ENCODE results near the gene ACOT7. TPM values are rescaled to one million over a fixed set of nuclear protein-coding genes. Genes with fewer than 3 reads are reported as not detected.

Gene ACOT7
- total RNA-seq, 1 donor from 2014 or later = 8.6 TPM

DNA sequence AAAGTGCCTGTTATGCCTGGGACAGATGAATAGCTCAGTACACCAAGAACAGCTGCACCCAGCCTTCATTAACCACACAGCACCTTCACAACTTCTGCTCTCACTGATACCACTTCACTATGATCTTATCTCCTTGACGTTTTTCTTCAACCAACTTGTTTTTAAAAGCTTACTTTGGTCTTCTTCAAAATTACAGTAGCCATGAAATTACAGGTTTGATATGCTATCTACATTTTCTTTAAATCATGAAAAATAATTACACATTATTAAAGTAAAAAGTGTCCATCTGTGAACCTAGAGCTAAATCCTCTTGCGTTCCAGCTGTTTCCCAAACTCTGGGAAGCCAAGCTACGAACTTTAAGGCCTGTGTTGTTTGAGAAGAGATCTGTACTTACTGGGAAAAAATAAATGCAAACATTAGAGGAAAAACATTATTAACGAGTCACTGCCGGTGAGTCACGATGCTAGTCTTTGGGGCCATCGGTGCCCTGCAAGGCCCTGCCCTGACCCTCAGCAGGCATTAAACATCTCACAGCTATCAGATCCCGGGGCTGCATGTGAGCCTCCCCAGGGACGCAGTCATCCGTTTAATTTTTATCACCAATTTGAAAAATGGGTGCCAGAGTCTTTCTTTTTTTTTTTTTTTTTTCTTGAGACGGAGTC lies 76.3 kb downstream of the ACOT7 start:
- TF ChIP-seq CTCF (IDR thresholded peaks at IDR 0.05; ENCODE audit: borderline replicate concordance) = no peak
- intact Hi-C loops (cut with micrococcal nuclease) = no loop called here
- no peaks in the 10 kb centered on the region for H3K27me3 ChIP-seq (ENCODE audit: low read depth)
- H3K9me3 ChIP-seq (replicated peaks) = no peaks in the 10 kb centered on the region
- H3K36me3 ChIP-seq = peaks cover 8% of the 10 kb centered on the region
- DNase-seq = no peak
- H3K4me1 ChIP-seq = no peaks in the 10 kb centered on the region
- no peak overlapping the region for H3K4me3 ChIP-seq
- no peak overlapping the region for H3K27ac ChIP-seq (replicated peaks)

DNA sequence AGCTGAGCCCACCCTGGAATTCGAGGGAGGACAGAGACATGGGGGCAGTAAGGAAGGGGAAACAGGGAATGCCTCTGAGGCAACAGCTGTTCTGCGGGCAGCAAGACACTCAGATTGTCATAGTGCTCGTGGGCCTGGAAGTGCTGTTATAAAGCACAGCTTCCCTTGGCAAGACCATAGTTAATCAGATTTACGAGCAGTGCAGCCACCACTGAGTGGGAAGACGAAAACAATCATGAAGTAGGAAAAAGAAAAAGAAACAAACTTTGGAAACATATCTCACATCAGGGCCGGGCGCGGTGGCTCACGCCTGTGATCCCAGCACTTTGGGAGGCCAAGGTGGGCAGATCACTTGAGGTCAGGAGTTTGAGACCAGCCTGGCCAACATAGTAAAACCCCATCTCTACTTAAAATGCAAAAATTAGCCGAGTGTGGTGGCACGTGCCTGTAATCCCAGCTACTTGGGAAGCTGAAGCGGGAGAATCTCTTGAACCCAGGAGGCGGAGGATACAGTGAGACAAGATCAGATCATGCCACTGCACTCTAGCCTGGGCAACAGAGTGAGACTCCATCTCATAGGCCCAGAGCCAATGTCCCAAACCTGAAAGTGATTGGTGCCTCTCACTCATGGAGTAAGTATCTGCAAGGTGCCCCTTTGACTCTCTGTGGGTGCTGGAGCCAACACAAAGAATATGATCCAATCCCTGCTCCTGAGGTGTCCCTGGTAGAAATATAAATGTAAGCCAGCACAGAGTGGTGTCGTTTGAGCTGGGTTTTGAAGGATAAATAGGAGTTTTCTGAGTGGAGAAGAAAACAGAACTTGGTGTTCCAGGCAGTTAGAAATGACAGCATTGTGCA lies 77.1 kb downstream of the ACOT7 start:
- no peak for DNase-seq
- no peaks in the 10 kb centered on the region for H3K27me3 ChIP-seq (ENCODE audit: low read depth)
- no peaks in the 10 kb centered on the region for H3K9me3 ChIP-seq (replicated peaks)
- no peak overlapping the region for H3K4me3 ChIP-seq
- no peak overlapping the region for H3K27ac ChIP-seq (replicated peaks)
- H3K4me1 ChIP-seq = no peaks in the 10 kb centered on the region
- H3K36me3 ChIP-seq = peaks cover 8% of the 10 kb centered on the region
- no peak for TF ChIP-seq CTCF (IDR thresholded peaks at IDR 0.05; ENCODE audit: borderline replicate concordance)
- intact Hi-C loops (cut with micrococcal nuclease) = no loop called here

GRCh38 chr1:6314503-6314902 lies 79.1 kb downstream of the ACOT7 start:
- TF ChIP-seq CTCF (IDR thresholded peaks at IDR 0.05; ENCODE audit: borderline replicate concordance) = no peak
- Histone ChIP-seq H3K36me3 (peaks cover 8% of the 10 kb centered on the region), H3K27me3 (ENCODE audit: low read depth) (no peaks in the 10 kb centered on the region), H3K27ac (replicated peaks) (no peak overlapping the region), H3K4me3 (no peak overlapping the region), H3K4me1 (peaks cover 7% of the 10 kb centered on the region), H3K9me3 (replicated peaks) (no peaks in the 10 kb centered on the region)
- intact Hi-C loops (cut with micrococcal nuclease) = no loop called here
- DNase-seq = no peak

DNA sequence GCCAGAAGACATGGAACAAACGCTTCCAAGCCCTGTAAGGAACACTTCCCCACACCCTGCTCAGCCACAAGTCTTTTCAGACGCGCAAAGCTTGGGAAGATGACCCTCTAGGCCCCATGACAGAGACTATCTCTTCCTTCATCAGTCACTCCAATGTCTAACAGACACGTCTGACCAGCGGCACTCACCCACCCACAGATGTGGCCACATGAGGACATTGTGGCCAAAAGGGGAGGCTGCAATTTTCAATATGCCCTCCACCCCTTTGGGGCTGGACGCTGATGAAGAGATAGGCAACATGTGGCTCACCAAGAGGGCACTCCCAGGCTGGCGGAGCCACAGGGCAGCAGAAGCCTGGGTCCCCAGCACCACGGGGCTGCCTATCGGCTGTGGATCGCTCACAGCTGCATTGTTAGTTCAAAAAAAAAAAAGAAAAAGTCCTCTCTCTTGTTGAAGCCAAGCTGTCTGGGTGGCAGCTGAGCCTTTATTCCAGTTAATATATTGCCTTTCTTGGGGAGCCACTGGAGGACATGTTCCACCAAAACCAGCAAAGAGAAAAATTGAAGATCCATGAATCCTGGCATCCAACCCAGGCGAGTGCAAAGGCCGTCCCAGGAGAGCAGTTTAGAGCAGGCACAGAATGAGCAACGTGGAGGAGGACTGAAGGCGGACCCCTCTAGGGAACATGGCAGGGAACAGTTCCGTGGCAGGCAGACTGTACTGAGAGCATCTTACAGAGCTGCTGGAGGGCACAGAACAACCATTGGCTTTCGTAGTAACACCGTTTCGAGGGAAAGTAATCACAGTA lies 80.0 kb downstream of the ACOT7 start:
- H3K36me3 ChIP-seq = peaks cover 8% of the 10 kb centered on the region
- no peak for TF ChIP-seq CTCF (IDR thresholded peaks at IDR 0.05; ENCODE audit: borderline replicate concordance)
- DNase-seq = no peak
- intact Hi-C loops (cut with micrococcal nuclease) = no loop called here
- no peak overlapping the region for H3K4me3 ChIP-seq
- no peak overlapping the region for H3K27ac ChIP-seq (replicated peaks)
- H3K4me1 ChIP-seq = peaks cover 7% of the 10 kb centered on the region
- H3K27me3 ChIP-seq (ENCODE audit: low read depth) = no peaks in the 10 kb centered on the region
- no peaks in the 10 kb centered on the region for H3K9me3 ChIP-seq (replicated peaks)

DNA sequence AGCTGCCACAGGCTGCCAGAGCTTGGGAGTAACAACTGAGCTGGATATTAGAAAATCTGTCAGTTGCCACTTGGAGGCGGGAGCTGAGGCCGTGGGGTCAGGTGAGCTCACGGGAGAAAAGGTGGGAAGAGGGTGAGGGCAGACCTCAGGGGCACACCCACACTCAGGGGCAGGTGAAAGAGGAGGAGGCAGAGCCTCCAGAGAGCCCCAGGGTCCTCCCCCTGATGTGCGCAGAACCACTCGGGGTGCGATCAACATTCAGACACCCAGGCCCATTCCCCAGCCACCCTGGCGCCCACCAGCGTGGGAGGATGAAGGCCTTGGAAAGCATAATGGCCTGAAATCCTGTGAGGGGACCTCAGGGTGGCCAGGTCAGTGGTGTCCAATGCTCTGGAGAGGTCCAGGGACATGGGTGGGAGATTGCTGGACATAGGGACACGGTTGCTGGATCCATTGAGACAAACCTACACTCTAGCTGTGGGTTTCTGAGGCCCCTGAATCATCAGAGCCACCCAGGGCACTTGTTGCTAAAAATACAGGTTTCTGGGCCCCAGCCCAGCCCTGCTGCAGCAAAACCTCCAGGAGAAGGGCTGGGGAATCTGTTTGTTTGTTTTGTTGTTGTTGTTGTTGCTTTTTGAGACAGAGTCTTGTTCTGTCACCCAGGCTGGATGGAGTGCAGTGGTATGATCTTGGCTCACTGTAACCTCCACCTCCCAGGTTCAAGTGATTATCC lies 83.3 kb downstream of the ACOT7 start:
- DNase-seq = no peak
- no peaks in the 10 kb centered on the region for H3K27me3 ChIP-seq (ENCODE audit: low read depth)
- H3K4me3 ChIP-seq = no peak overlapping the region
- no peak for TF ChIP-seq CTCF (IDR thresholded peaks at IDR 0.05; ENCODE audit: borderline replicate concordance)
- intact Hi-C loops (cut with micrococcal nuclease) = no loop called here
- no peaks in the 10 kb centered on the region for H3K9me3 ChIP-seq (replicated peaks)
- H3K36me3 ChIP-seq = no peaks in the 10 kb centered on the region
- no peak overlapping the region for H3K27ac ChIP-seq (replicated peaks)
- peaks cover 7% of the 10 kb centered on the region for H3K4me1 ChIP-seq
